D721Med (cell line): ENCODE measurements around the gene ACAA2.

ENCODE experiments used
- DNase-seq: peaks from one replicate; pipeline ENCODE4 v3.0.0; 2011; ENCODE audit warnings: low spot score; ENCODE audit not compliant: insufficient read length
- FAIRE-seq: peaks from 2 replicates; lab custom pipeline; 2011; peaks lifted over from hg19 to GRCh38; lab: Jason Lieb, UNC
- CTCF ChIP-seq: IDR thresholded peaks from 2 replicates; pipeline ENCODE4 v1.5.1; 2012; ENCODE audit warnings: mild to moderate bottlenecking, control low read depth; ENCODE audit not compliant: insufficient read depth; ENCODE audit errors: missing control alignments

ACAA2 gene

GRCh38 chr18:49756135-49756534, 57.2 kb downstream of the ACAA2 start:
- TF ChIP-seq CTCF: no peak
- FAIRE-seq (no peak), DNase-seq (no peak)

- no peak for FAIRE-seq
- TF ChIP-seq CTCF: no peak
- no peak for DNase-seq
Observed at GRCh38 chr18:49755489-49755888, 57.8 kb downstream of the ACAA2 start.

- DNase-seq: no peak
- FAIRE-seq: no peak
- TF ChIP-seq CTCF: no peak
Observed at GRCh38 chr18:49754866-49755265, 58.5 kb downstream of the ACAA2 start.

- no peak for FAIRE-seq
- no peak for TF ChIP-seq CTCF
Observed at GRCh38 chr18:49753643-49754042, 59.7 kb downstream of the ACAA2 start.

GRCh38 chr18:49752095-49752457, 61.3 kb downstream of the ACAA2 start:
- no peak for TF ChIP-seq CTCF
- no peak for FAIRE-seq
- no peak for DNase-seq

More at GRCh38 chr18:49753643-49754042, 59.7 kb downstream of the ACAA2 start:
- no peak for DNase-seq

- DNase-seq (no peak), FAIRE-seq (no peak)
- no peak for TF ChIP-seq CTCF
Observed at GRCh38 chr18:49751427-49752094, 61.8 kb downstream of the ACAA2 start.

- DNase-seq (no peak), FAIRE-seq (no peak)
- TF ChIP-seq CTCF: no peak
Observed at GRCh38 chr18:49749563-49749962, 63.8 kb downstream of the ACAA2 start.
